AG04450 (cell line): ENCODE data around the gene FAHD2A. TPM values are rescaled to one million over a fixed set of nuclear protein-coding genes. Genes with fewer than 3 reads are reported as not detected.

ENCODE experiments used
- CTCF ChIA-PET: fragments of 300-600, 350-600 bp; formaldehyde crosslinking; extraction: SDS; loops from one replicate; lab custom pipeline; 2022; ENCODE audit warnings: antibody characterized with exemption, inconsistent platforms; lab: Charles Lee
- POLR2A ChIA-PET: fragments of 350-600 bp; formaldehyde crosslinking; extraction: SDS; loops from one replicate; lab custom pipeline; 2021; ENCODE audit warnings: antibody characterized with exemption, inconsistent platforms; lab: Yijun Ruan, JAX
- DNase-seq: peaks from one replicate; pipeline ENCODE4 v3.0.0-alpha.2; 2011; ENCODE audit warnings: low read depth, low spot score
- H3K27ac ChIP-seq: one replicate; pipeline ENCODE4 v1.5.1; 2012; ENCODE audit warnings: low read depth, low read length, control low read depth
- H3K27me3 ChIP-seq: one replicate; pipeline ENCODE4 v1.6.0; 2012; ENCODE audit warnings: low read length; ENCODE audit not compliant: control insufficient read depth, insufficient read depth
- H3K4me3 ChIP-seq: 2 replicates; pipeline ENCODE4 v1.5.1; 2011; ENCODE audit warnings: mild to moderate bottlenecking, low read depth, low read length, control low read depth
- H3K9me3 ChIP-seq: 2 replicates; pipeline ENCODE4 v1.5.1; 2012; ENCODE audit warnings: low read length; ENCODE audit not compliant: control insufficient read depth, insufficient read depth
- CTCF ChIP-seq: IDR thresholded peaks from 2 replicates; pipeline ENCODE4 v1.5.1; 2011; ENCODE audit warnings: low read depth, low read length, control low read depth, inconsistent platforms
- polyA plus RNA-seq: library from polyadenylated mRNA; depleted of rRNA; stranded (reverse); fragments of >200 nt; gene quantifications from 2 replicates; pipeline ENCODE4 v1.2.3, GENCODE V29; 2011

Gene FAHD2A
- polyA plus RNA-seq, 1 experiment = 24.9 TPM

GRCh38 chr2:95359501-95359930 is 43.0 kb upstream of the FAHD2A start:
- Histone ChIP-seq H3K27ac (no peak overlapping the region), H3K4me3 (no peak overlapping the region), H3K9me3 (peaks cover 6% of the 10 kb centered on the region; the same call in 1 of the 2 replicates), H3K27me3 (peaks cover 3% of the 10 kb centered on the region)
- ChIA-PET POLR2A (no interaction called here), CTCF (interaction anchor here (2.3 kb wide), 1 partner anchor 14 kb away, joined by 15 read pairs; no protein-coding TSS in a partner anchor)
- no peak for TF ChIP-seq CTCF
- DNase-seq = no peak

GRCh38 chr2:95361216-95361980 is 41.1 kb upstream of the FAHD2A start:
- no peak for TF ChIP-seq CTCF
- CTCF ChIA-PET = interaction anchor here (1.1 kb wide), 1 partner anchor 16 kb away, joined by 4 read pairs; no protein-coding TSS in a partner anchor
- POLR2A ChIA-PET = no interaction called here
- Histone ChIP-seq H3K27ac (no peak overlapping the region), H3K4me3 (no peak overlapping the region), H3K27me3 (peaks cover 3% of the 10 kb centered on the region), H3K9me3 (peaks cover 6% of the 10 kb centered on the region; the same call in 1 of the 2 replicates)
- no peak for DNase-seq

GRCh38 chr2:95362486-95362885 is 40.0 kb upstream of the FAHD2A start:
- H3K27ac ChIP-seq = no peak overlapping the region
- POLR2A ChIA-PET = no interaction called here

GRCh38 chr2:95366514-95366913 is 36.0 kb upstream of the FAHD2A start:
- H3K27ac ChIP-seq = no peak overlapping the region
- H3K4me3 ChIP-seq = no peak overlapping the region
- CTCF ChIA-PET = interaction anchor here (1.8 kb wide), 1 partner anchor 21 kb away, joined by 5 read pairs; no protein-coding TSS in a partner anchor
- TF ChIP-seq CTCF = no peak
- peaks cover 2% of the 10 kb centered on the region for H3K27me3 ChIP-seq
- POLR2A ChIA-PET = no interaction called here
- DNase-seq = no peak
- H3K9me3 ChIP-seq = no peaks in the 10 kb centered on the region

More at GRCh38 chr2:95362486-95362885, 40.0 kb upstream of the FAHD2A start:
- DNase-seq = no peak
- H3K4me3 ChIP-seq = no peak overlapping the region
- peaks cover 3% of the 10 kb centered on the region; the same call in 1 of the 2 replicates for H3K9me3 ChIP-seq
- H3K27me3 ChIP-seq = peaks cover 3% of the 10 kb centered on the region
- CTCF ChIA-PET = interaction anchor here (1.3 kb wide), 1 partner anchor 17 kb away, joined by 4 read pairs; no protein-coding TSS in a partner anchor
- TF ChIP-seq CTCF = no peak

- TF ChIP-seq CTCF = no peak
- Histone ChIP-seq H3K4me3 (no peak overlapping the region), H3K27me3 (peaks cover 5% of the 10 kb centered on the region), H3K27ac (no peak overlapping the region), H3K9me3 (no peaks in the 10 kb centered on the region)
- ChIA-PET CTCF (no interaction called here), POLR2A (no interaction called here)
- no peak for DNase-seq
Measured at GRCh38 chr2:95372216-95372829, 30.2 kb upstream of the FAHD2A start.
